Keratinocyte (primary cell): ENCODE results near the gene NF1. TPM values are rescaled to one million over a fixed set of nuclear protein-coding genes. Genes with fewer than 3 reads are reported as not detected.
A peak's percentile ranks its signal among the peaks of the same experiment; 100 is the strongest.

Experiments
- DNase-seq: peaks from one replicate; pipeline ENCODE4 v3.0.0-alpha.2; 2011; ENCODE audit warnings: low read depth, missing footprints, low spot score
- FAIRE-seq: peaks from 2 replicates; lab custom pipeline; 2011; peaks lifted over from hg19 to GRCh38; lab: Jason Lieb, UNC
- H2AFZ ChIP-seq: 2 replicates; pipeline ENCODE4 v1.6.0; 2012; ENCODE audit warnings: low read length, control low read depth, inconsistent platforms; ENCODE audit not compliant: control insufficient read depth
- H3K27ac ChIP-seq: 2 replicates; pipeline ENCODE4 v1.5.1; 2011; ENCODE audit warnings: low read length; ENCODE audit not compliant: control insufficient read depth, insufficient read depth
- H3K27me3 ChIP-seq: 3 replicates; pipeline ENCODE4 v1.6.0; 2011; ENCODE audit warnings: low read length; ENCODE audit not compliant: control insufficient read depth, insufficient read depth; ENCODE audit errors: extremely low read depth
- H3K36me3 ChIP-seq, 2 experiments: 2 replicates in 1 of 2; 3 replicates in 1 of 2; pipeline ENCODE4 v1.5.1; 2011; ENCODE audit warnings: low read length in 2 of 2, mild to moderate bottlenecking in 1 of 2; ENCODE audit not compliant: control insufficient read depth in 2 of 2, insufficient read depth in 2 of 2; ENCODE audit errors: extremely low read depth in 1 of 2
- H3K4me1 ChIP-seq: 3 replicates; pipeline ENCODE4 v1.5.1; 2011; ENCODE audit warnings: low read length; ENCODE audit not compliant: control insufficient read depth, insufficient read depth; ENCODE audit errors: extremely low read depth
- H3K4me2 ChIP-seq: 3 replicates; pipeline ENCODE4 v1.6.0; 2011; ENCODE audit warnings: low read depth, low read length; ENCODE audit not compliant: control insufficient read depth, insufficient read depth; ENCODE audit errors: extremely low read depth
- H3K4me3 ChIP-seq, 3 experiments: fragments of 200-600 bp in 1 of 3; sonication (generic) in 1 of 3; 2 replicates in 2 of 3; 3 replicates in 1 of 3; pipeline ENCODE4 v1.5.1; 2011 to 2016; ENCODE audit warnings: low read length in 3 of 3, mild to moderate bottlenecking in 3 of 3, control low read depth in 2 of 3, inconsistent platforms in 1 of 3, low read depth in 1 of 3, mixed read lengths in 1 of 3, mixed run types in 1 of 3, moderate library complexity in 1 of 3; ENCODE audit not compliant: control insufficient read depth in 2 of 3, insufficient read depth in 2 of 3; ENCODE audit errors: extremely low read depth in 1 of 3
- H3K79me2 ChIP-seq: 2 replicates; pipeline ENCODE4 v1.6.0; 2012; ENCODE audit warnings: low read length; ENCODE audit not compliant: control insufficient read depth, insufficient read depth
- H3K9ac ChIP-seq: 3 replicates; pipeline ENCODE4 v1.6.0; 2011; ENCODE audit warnings: low read length; ENCODE audit not compliant: control insufficient read depth, insufficient read depth; ENCODE audit errors: extremely low read depth
- H3K9me1 ChIP-seq: 3 replicates; pipeline ENCODE4 v1.6.0; 2011; ENCODE audit warnings: low read length; ENCODE audit not compliant: control insufficient read depth, insufficient read depth; ENCODE audit errors: extremely low read depth
- H3K9me3 ChIP-seq: 2 replicates; pipeline ENCODE4 v1.5.1; 2012; ENCODE audit warnings: low read depth, low read length; ENCODE audit not compliant: control insufficient read depth
- H4K20me1 ChIP-seq: 3 replicates; pipeline ENCODE4 v1.6.0; 2011; ENCODE audit warnings: low read length; ENCODE audit not compliant: control insufficient read depth, insufficient read depth; ENCODE audit errors: extremely low read depth
- EZH2 ChIP-seq: IDR thresholded peaks from one replicate; pipeline ENCODE4 v1.6.1; 2012; ENCODE audit warnings: inconsistent platforms, mild to moderate bottlenecking, low read length, moderate library complexity
- dilution Hi-C: fragments of 300-500 bp; cut with MboI; formaldehyde crosslinking; loops from one replicate; pipeline ENCODE4 v1.7.0; 2020; ENCODE audit warnings: low sequenced_read_pairs; ENCODE audit not compliant: extremely low pct_ligation_motif_present
- polyA plus RNA-seq, 5 experiments: library from polyadenylated mRNA; depleted of rRNA in 3 of 5; stranded (reverse) in 3 of 5; stranded (forward) in 1 of 5; unstranded in 1 of 5; fragments of >200 nt; gene quantifications; 1 replicate in 1 of 5; 2 replicates in 3 of 5; 3 replicates in 1 of 5; pipeline versions ENCODE4 v1.2.1 to v1.2.3, GENCODE V29; 2011 to 2012; ENCODE audit warnings: missing spikeins in 2 of 5, low read depth in 1 of 5, low replicate concordance in 1 of 5
- TF ChIP-seq, protein P1 (sequence below), 3 experiments: IDR thresholded peaks in 1 of 3; conservative IDR thresholded peaks in 1 of 3; optimal IDR thresholded peaks in 1 of 3; 2 replicates in 2 of 3; 3 replicates in 1 of 3; pipeline versions ENCODE3 to v1.5.1; 2011; ENCODE audit warnings: low read length in 3 of 3, mild to moderate bottlenecking in 3 of 3, moderate library complexity in 2 of 3, control low read depth in 1 of 3, inconsistent platforms in 1 of 3; ENCODE audit not compliant: insufficient read depth in 2 of 3; ENCODE audit errors: extremely low read depth in 1 of 3

NF1 gene
- polyA plus RNA-seq, 1 donor (not counting 4 experiments of a cell fraction or from before 2014, with no cell fraction given) = 26.7 TPM

DNA sequence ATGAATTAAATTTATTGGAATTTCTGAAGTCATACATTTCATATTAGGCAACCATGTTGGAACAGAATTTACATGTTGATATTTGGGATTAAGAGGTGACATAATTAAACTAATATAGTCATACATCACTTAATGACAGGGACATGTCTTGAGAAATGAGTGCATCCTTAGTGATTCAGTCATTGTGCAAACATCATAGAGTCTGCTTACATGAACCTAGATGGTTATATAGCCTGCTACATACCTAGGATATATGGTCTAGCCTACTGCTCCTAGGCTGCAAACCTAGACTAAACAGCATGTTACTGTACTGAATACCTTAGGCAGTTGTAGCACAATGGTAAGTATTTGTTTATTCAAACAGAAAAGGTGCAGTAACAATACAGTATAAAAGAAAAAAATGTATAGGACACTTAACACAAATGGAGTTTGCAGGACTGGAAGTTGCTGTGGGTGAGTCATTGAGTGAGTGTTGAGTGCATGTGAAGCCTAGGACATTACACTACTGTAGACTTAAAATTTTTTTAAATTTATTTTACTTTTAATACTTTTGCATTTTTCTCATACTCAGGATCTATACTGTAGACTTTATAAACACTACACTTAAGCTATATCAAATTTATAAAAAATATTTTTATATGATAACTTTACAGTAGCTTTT, 116.7 kb downstream of the NF1 start:
- peak; percentile 43 for FAIRE-seq
- no peak overlapping the region for H3K4me2 ChIP-seq
- TF ChIP-seq, protein P1, sequence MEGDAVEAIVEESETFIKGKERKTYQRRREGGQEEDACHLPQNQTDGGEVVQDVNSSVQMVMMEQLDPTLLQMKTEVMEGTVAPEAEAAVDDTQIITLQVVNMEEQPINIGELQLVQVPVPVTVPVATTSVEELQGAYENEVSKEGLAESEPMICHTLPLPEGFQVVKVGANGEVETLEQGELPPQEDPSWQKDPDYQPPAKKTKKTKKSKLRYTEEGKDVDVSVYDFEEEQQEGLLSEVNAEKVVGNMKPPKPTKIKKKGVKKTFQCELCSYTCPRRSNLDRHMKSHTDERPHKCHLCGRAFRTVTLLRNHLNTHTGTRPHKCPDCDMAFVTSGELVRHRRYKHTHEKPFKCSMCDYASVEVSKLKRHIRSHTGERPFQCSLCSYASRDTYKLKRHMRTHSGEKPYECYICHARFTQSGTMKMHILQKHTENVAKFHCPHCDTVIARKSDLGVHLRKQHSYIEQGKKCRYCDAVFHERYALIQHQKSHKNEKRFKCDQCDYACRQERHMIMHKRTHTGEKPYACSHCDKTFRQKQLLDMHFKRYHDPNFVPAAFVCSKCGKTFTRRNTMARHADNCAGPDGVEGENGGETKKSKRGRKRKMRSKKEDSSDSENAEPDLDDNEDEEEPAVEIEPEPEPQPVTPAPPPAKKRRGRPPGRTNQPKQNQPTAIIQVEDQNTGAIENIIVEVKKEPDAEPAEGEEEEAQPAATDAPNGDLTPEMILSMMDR (optimal IDR thresholded peaks at IDR 0.05 in 1 of 3, IDR thresholded peaks at IDR 0.05 in 1 of 3, conservative IDR thresholded peaks at IDR 0.05 in 1 of 3; ENCODE audit: extremely low read depth in 1 of 3, insufficient read depth in 2 of 3, low read length in 3 of 3) = no peak
- no peak for TF ChIP-seq EZH2

DNA sequence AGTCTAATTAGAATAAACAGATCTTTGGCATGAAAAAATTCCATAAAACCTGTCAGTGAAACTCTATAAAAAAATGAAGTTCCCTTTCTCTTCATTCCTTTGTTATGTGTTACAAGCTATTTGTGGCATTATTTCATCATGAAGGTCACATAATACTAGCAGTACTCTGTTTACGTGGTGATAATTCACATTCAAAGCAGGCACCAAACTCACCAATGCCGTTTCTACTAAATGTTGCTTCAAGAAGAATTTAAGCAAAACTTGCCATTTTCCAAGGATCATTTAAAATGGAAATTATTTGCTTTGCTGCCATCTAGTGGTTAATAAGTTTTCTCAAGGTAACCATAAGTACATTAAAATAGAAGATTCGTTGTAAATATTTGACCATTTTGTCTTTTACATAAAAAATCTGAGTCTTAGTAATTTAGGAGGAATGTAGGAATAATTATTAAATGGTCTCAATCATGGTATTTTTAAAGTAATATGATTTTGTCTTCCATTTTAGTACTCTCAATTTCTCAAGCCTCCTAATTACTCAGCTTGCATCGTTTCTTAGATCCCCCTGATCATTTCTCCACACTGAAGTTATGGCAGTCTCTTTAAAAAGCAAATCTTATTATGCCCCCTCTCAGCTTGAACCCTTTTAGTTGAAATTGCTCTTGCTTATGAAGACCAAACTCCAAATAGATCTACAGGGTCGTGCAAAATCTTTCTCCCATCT, 121.4 kb downstream of the NF1 start:
- no peaks in the 10 kb centered on the region for H3K79me2 ChIP-seq
- H3K9ac ChIP-seq = no peak overlapping the region
- peaks cover 6 to 12% of the 10 kb centered on the region in 2 experiments for H3K36me3 ChIP-seq
- H3K4me1 ChIP-seq = no peaks in the 10 kb centered on the region
- H4K20me1 ChIP-seq = no peaks in the 10 kb centered on the region
- no peak for DNase-seq
- peak; percentile 67 for FAIRE-seq
- H3K4me2 ChIP-seq = no peak overlapping the region
- no peaks in the 10 kb centered on the region for H3K9me3 ChIP-seq
- H3K27me3 ChIP-seq = no peaks in the 10 kb centered on the region
- H3K27ac ChIP-seq = no peak overlapping the region
- TF ChIP-seq, protein P1 (optimal IDR thresholded peaks at IDR 0.05 in 1 of 3, IDR thresholded peaks at IDR 0.05 in 1 of 3, conservative IDR thresholded peaks at IDR 0.05 in 1 of 3; ENCODE audit: extremely low read depth in 1 of 3, insufficient read depth in 2 of 3, low read length in 3 of 3) = peak in 1 of 3 experiments; percentile 34
- no peak for TF ChIP-seq EZH2
- dilution Hi-C loops = no loop called here
- H3K9me1 ChIP-seq = no peaks in the 10 kb centered on the region
- H2AFZ ChIP-seq = no peak overlapping the region
- H3K4me3 ChIP-seq = no peak overlapping the region

More for the DNA sequence above, 116.7 kb downstream of the NF1 start:
- H3K9me3 ChIP-seq = no peaks in the 10 kb centered on the region
- H3K79me2 ChIP-seq = no peaks in the 10 kb centered on the region
- no peaks in the 10 kb centered on the region for H3K27me3 ChIP-seq
- no peaks in the 10 kb centered on the region for H3K4me1 ChIP-seq
- no peak overlapping the region for H3K27ac ChIP-seq
- no peak for DNase-seq
- no peak overlapping the region for H3K9ac ChIP-seq
- H4K20me1 ChIP-seq = no peaks in the 10 kb centered on the region
- H3K36me3 ChIP-seq = peaks cover 5 to 6% of the 10 kb centered on the region in 2 experiments
- dilution Hi-C loops = no loop called here
- no peak overlapping the region for H3K4me3 ChIP-seq
- H2AFZ ChIP-seq = no peak overlapping the region
- H3K9me1 ChIP-seq = no peaks in the 10 kb centered on the region
